ENCODE results near the gene RAB40C. TPM values are rescaled to one million over a fixed set of nuclear protein-coding genes. Genes with fewer than 3 reads are reported as not detected.

The RAB40C gene, protein sequence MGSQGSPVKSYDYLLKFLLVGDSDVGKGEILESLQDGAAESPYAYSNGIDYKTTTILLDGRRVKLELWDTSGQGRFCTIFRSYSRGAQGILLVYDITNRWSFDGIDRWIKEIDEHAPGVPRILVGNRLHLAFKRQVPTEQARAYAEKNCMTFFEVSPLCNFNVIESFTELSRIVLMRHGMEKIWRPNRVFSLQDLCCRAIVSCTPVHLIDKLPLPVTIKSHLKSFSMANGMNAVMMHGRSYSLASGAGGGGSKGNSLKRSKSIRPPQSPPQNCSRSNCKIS
- total RNA-seq, result 100 to 1,000 TPM in 1 of 6 donors, 10 to 100 TPM in 5; 40.5 to 101 (median 61.5) TPM

GRCh38 chr16:589658-590187 lies at the start of gene RAB40C:
Gene RAB40C, plus strand, starts transcription at chr16:590066. Its CDS starts 226 bp downstream, at chr16:590292.
- H3K9me3 ChIP-seq, result no peaks in the 10 kb centered on the region
- no peaks in the 10 kb centered on the region for H3K27me3 ChIP-seq
- 0 to 1% methylated on average over 3 to 33 of the region's 67 CpGs for WGBS, 2 donors
- peak within 1 kb of the TSS; percentile 95 to 98 (median 96) for H3K27ac ChIP-seq
- TF ChIP-seq CTCF (IDR thresholded peaks at IDR 0.05) (peak in 1 of 6 experiments; percentile 5), POLR2A (IDR thresholded peaks at IDR 0.05) (no peak), EP300 (IDR thresholded peaks at IDR 0.05) (peak in 1 of 4 donors; percentile 27), POLR2AphosphoS5 (IDR thresholded peaks at IDR 0.05) (peak; percentile 28 to 43)
- DNase-seq (peak; percentile 98), ATAC-seq (ENCODE audit: low FRiP score in 2 of 2) (peak; percentile 95 to 96)
- peak within 1 kb of the TSS; percentile 72 to 96 (median 84) for H3K4me3 ChIP-seq
- H3K4me1 ChIP-seq, result peaks cover 47 to 67% (median 61%) of the 10 kb centered on the region in 4 donors
- peaks cover 0 to 3% (median 0%) of the 10 kb centered on the region in 4 donors for H3K36me3 ChIP-seq

- WGBS, 2 donors, result 92 to 93% methylated on average over 11 to 27 of the region's 29 CpGs
- H3K4me3 ChIP-seq, result no peak overlapping the region
These were observed 49.1 kb upstream of the RAB40C start for GRCh38 chr16:540645-541340.

GRCh38 chr16:543301-544164 lies 46.3 kb upstream of the RAB40C start:
- ATAC-seq (ENCODE audit: low FRiP score in 2 of 2) (no peak), DNase-seq (no peak)
- H3K9me3 ChIP-seq, result no peaks in the 10 kb centered on the region
- H3K27ac ChIP-seq, result no peak overlapping the region
- no peak overlapping the region for H3K4me3 ChIP-seq
- WGBS, 2 donors, result 94 to 95% methylated on average over 19 to 43 of the region's 51 CpGs
- no peaks in the 10 kb centered on the region for H3K27me3 ChIP-seq
- H3K4me1 ChIP-seq, result peaks cover 0 to 13% (median 0%) of the 10 kb centered on the region in 4 donors
- no peak for TF ChIP-seq CTCF (IDR thresholded peaks at IDR 0.05)
- no peak for TF ChIP-seq POLR2AphosphoS5 (IDR thresholded peaks at IDR 0.05)
- TF ChIP-seq EP300 (IDR thresholded peaks at IDR 0.05), result no peak
- TF ChIP-seq POLR2A (IDR thresholded peaks at IDR 0.05), result no peak
- H3K36me3 ChIP-seq, result peaks cover 0 to 33% (median 18%) of the 10 kb centered on the region in 4 donors

More at GRCh38 chr16:540645-541340, 49.1 kb upstream of the RAB40C start:
- H3K36me3 ChIP-seq, result peaks cover 0 to 47% (median 24%) of the 10 kb centered on the region in 4 donors
- H3K27ac ChIP-seq, result no peak overlapping the region
- no peaks in the 10 kb centered on the region for H3K27me3 ChIP-seq
- TF ChIP-seq EP300 (IDR thresholded peaks at IDR 0.05) (no peak), CTCF (IDR thresholded peaks at IDR 0.05) (no peak), POLR2AphosphoS5 (IDR thresholded peaks at IDR 0.05) (no peak), POLR2A (IDR thresholded peaks at IDR 0.05) (no peak)
- DNase-seq (no peak), ATAC-seq (ENCODE audit: low FRiP score in 2 of 2) (no peak)
- H3K4me1 ChIP-seq, result no peaks in the 10 kb centered on the region
- H3K9me3 ChIP-seq, result no peaks in the 10 kb centered on the region

DNA sequence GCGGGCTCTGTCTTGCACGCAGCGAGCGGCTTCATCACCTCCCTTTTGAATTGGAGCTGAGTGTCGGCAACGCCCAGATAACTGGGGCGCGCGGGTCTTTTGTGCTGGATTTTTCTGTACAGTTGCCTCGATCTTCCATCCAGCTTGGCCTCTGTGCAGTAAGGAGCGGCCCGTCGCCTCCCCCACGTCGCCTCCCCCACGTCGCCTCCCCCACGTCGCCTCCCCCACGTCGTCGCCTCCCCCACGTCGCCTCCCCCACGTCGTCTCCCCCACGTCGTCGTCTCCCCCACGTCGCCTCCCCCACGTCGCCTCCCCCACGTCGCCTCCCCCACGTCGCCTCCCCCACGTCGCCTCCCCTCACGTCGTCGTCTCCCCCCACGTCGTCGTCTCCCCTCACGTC lies 45.3 kb upstream of the RAB40C start:
- ATAC-seq (ENCODE audit: low FRiP score in 2 of 2), result no peak
- H3K27ac ChIP-seq, result no peak overlapping the region
- no peak for DNase-seq
- TF ChIP-seq POLR2AphosphoS5 (IDR thresholded peaks at IDR 0.05), result no peak
- peaks cover 0 to 40% (median 28%) of the 10 kb centered on the region in 4 donors for H3K36me3 ChIP-seq
- no peaks in the 10 kb centered on the region for H3K27me3 ChIP-seq
- peaks cover 0 to 13% (median 0%) of the 10 kb centered on the region in 4 donors for H3K4me1 ChIP-seq
- WGBS, 2 donors, result 96 to 97% methylated on average over 27 to 31 of the region's 46 CpGs
- H3K4me3 ChIP-seq, result no peak overlapping the region
- no peaks in the 10 kb centered on the region for H3K9me3 ChIP-seq
